HG03135 (cell line): Measurements from ENCODE around the gene AP3B2.
"Not testable (repeated sequence)": the region's sequence is repeated elsewhere in the genome, so short reads cannot be mapped to it uniquely, and the experiment has no call there.

Source experiments
- ATAC-seq: cut with Tn5 transposase; IDR thresholded peaks from one replicate; pipeline ENCODE4 v1.9.1; 2021; ENCODE audit warnings: mild to moderate bottlenecking, moderate library complexity; ENCODE audit not compliant: unreplicated experiment

AP3B2 gene, protein sequence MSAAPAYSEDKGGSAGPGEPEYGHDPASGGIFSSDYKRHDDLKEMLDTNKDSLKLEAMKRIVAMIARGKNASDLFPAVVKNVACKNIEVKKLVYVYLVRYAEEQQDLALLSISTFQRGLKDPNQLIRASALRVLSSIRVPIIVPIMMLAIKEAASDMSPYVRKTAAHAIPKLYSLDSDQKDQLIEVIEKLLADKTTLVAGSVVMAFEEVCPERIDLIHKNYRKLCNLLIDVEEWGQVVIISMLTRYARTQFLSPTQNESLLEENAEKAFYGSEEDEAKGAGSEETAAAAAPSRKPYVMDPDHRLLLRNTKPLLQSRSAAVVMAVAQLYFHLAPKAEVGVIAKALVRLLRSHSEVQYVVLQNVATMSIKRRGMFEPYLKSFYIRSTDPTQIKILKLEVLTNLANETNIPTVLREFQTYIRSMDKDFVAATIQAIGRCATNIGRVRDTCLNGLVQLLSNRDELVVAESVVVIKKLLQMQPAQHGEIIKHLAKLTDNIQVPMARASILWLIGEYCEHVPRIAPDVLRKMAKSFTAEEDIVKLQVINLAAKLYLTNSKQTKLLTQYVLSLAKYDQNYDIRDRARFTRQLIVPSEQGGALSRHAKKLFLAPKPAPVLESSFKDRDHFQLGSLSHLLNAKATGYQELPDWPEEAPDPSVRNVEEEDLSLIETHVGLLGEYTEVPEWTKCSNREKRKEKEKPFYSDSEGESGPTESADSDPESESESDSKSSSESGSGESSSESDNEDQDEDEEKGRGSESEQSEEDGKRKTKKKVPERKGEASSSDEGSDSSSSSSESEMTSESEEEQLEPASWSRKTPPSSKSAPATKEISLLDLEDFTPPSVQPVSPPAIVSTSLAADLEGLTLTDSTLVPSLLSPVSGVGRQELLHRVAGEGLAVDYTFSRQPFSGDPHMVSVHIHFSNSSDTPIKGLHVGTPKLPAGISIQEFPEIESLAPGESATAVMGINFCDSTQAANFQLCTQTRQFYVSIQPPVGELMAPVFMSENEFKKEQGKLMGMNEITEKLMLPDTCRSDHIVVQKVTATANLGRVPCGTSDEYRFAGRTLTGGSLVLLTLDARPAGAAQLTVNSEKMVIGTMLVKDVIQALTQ

DNA sequence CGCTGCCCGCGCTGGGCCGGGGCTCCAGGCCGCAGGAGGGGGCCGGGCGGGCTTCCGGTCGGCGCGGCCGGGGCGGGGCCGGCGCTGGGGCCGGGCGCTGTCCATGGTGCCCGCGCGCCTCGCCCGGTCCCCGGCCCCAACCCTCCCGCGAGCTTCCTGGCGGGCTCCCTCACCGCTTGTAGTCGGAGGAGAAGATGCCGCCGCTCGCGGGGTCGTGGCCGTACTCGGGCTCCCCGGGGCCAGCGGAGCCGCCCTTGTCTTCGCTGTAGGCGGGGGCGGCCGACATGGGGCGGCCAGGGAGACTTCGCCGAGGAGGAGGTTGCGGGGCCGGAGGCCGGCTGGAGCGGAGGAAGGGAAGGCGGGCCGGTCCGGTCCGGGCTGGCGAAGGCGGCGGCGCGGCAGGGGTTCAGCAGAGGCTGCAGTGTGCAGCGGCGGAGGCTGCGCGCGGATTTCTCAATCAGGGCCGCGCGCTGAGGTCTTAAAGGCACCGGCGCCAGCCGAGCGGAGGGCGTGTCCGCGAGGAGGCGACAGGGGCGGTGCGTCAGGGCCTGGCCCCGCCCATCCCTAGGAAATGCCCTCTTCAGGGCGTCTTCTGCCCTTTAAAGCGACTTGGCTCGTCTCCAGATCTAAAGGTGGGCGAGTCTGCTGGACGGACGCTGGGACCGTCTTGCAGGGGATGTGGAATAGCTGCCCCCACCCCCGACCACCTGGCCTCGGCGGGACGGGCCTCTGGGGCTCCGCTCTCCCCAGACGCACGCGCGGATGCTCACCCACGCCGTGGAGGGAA lies at the start of gene AP3B2:
Gene AP3B2, minus strand, starts transcription at position 455 of the 787 bp plus-strand sequence. Its CDS starts 169 bp downstream, at position 286.
- ATAC-seq, result peak; percentile 92

DNA sequence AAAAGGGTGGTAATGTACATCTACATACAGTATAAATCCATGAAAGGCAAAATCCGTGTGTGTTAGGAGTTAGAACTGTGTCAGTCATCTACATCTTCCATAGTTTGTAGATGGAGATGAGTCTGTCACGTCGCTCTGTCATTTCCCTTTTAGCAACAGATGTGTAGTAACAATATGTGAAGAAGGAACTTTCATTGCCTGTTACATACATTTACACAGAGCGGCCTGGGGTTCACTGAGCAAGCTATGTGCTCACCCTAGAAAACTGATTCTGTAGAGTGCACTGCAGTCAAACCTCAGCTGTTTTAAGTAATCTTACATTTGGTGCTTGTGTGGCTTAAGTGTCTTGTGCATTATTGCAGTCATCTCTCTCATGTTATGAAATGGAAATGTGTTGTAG lies 41.6 kb upstream of the AP3B2 start:
- no peak for ATAC-seq

DNA sequence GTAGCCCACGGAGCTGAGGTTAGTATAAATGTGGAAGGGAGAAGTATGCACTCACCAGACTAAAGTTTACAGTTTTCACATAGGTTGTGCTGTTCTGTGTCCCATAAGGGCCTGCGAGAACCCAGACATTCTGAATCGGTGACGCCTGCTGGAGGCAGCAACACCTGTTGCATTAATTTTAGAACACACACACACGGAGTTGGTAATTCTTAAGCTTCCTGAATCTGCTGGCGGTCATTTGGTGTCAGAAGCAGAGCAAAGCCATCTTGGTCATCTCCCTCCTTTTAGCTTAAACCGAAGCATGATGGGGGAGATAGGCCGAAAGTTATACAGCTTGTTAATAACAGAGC lies 41.1 kb upstream of the AP3B2 start:
- peak; percentile 18 for ATAC-seq

DNA sequence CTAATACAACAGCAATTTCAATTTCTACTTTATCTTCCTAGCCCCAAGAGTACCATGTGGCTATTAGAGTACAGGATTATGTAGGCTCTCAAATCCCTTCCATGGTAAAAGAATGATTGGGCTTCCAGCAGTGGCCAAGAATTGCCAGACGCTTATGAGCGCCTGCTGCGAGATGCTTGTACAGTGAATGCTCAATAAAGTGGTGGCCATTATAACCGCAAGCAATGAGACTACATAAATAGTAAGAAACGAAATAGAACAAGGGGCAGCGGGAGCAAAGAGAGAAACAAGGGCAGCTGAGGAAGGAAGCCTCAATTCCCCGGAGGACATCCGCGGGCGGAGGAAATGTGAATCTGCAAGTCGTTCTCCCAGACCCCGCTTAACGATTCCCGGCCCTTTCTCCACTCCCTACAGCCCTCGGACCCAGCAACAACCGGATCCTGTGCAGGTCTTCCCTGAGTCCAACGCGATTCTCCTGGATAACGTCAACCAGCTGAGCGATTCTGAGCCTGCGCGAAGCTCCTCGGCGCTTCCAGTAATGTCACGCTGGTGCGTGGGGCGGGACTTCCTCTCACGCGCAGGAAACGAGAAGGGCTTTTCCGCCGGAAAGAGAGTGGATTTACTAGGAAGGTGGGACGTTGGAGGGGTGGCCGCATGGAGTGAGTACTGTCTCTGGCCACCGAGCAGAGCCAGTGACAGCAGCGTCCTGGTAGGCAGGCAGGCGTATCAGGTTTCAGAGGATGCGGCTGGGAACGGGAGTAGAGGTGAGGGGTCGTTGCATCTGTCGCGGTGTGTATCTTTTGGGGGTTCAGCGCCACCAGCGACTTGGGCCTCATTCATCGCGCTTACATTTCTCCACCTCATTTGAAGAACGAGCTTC lies 40.5 kb upstream of the AP3B2 start:
- ATAC-seq, result peak; percentile 87

DNA sequence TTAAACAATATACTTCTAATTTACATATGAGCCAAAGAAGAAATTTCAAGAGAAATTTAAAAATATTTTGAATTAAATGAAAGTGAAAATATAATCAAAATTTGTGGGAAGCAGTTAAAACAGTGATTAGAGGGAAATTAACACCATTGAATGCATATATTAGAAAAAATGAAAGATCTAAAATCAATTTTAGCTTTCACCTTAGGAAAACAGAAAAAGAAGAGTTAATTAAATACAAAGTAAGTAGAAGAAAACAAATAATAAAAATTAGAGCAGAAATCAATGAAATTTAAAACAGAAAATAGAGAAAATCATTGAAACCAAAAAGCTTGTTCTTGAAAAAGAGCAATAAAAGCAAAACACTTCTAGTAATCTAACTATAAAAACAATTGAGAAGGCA lies 38.6 kb upstream of the AP3B2 start:
- ATAC-seq, result no peak

DNA sequence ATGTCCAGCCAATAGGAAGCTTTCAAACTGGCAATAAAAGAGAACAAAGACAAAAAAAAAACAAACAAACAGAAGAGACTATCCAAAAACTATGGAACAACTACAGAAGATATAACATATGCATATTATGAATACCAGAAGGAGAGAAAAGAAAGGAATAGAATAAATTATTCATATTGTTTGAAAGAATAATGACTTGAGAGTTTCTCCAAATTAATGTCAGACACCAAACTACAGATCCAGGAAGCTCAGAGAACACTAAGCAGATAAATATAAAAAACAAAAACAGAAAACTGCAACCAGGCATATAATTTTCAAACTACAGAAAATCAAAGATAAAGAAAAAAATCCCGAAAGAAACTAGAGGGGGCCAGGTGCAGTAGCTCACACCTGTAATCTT lies 34.1 kb upstream of the AP3B2 start:
- ATAC-seq, result no peak

DNA sequence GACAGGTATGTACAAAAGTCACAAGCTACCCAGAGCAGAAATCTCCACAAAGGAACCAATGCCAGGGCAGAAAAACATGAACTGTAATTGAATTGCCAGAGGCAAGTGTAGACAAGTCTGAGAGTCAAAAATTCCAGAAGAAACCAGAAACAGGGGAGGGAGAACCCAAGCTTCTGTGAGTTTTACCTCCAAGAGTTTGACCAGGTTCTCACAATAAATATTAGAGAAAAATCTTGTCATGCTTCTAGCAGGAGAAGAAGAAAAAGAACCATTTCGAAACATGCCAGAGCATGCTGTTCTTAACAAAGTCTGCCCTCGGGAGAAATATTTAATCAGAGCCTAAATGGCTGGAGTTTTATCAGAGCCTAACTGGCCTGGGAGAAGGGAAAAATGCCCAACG lies 32.5 kb upstream of the AP3B2 start:
- no peak for ATAC-seq

DNA sequence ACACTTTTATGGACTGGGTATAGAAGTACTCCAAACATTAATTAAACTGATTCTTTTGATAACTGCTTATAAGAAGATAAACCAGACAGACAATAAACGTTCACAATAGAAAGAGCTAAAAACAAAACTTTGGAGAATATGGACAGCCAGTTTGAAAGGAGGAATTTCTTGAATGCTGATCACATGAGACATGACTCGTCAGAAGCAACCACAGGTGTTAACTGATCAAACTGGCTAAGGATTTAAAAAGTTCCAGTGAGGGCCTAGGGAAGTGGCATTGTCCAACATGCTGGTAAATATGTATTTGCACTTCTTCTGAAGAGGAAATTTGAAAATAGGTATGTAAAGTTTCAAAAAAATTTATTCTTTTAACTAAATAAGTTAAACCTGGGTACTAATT lies 29.4 kb upstream of the AP3B2 start:
- no peak for ATAC-seq

DNA sequence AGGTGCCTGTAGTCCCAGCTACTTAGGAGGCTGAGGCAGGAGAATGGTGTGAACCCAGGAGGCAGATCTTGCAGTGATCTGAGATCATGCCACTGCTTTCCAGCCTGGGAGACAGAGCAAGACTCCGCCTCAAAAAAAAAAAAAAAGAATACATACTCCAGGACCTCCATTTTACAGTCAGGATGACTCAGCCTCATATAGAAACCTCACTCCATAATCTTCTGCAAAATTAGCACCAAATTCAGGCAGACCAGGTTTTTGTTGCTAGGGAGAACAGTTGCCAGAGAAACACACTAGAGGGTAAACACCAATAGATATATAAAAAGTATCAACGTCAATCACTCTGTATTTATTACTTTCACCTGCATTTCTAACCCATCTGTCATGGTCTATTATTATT lies 28.3 kb upstream of the AP3B2 start:
- no peak for ATAC-seq

DNA sequence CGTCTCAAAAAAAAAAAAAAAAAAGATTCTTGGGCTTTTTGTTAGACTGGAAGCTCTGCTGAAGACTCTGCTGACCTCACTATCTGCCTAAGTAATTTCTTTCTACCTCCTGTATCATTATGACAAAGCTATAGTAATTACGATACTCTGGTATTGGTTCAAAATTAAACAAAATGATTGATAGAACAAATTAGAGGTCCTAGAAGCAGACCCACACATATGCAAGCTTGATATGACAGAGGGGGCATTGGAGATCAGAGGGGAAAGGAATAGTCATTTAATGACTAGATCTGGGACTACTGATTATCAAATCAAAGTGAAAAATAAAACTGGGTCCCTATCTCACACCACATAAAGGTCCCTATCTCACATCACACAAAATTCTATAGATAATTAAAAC lies 21.9 kb upstream of the AP3B2 start:
- no peak for ATAC-seq

DNA sequence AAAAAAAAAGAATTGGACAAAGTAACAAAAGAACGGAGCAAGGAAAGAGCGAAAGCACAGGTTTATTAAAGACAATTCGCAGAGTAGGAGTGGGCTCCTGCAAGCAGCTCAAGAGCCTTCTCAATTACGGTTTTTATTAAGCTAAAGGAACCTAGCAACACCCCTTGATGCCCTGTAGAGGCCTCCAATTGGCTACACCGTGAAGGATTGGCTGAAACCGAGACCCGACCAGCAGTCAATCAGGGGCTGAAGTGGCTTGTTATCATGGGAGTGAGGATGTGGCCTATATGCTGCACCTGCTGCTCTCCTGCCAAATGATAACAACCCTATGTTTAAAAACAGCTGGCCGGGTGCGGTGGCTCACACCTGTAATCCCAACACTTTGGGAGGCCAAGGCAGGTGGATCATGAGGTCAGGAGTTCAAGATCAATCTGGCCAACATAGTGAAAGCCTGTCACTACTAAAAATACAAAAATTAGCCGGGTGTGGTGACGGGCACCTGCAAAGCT lies 20.4 kb upstream of the AP3B2 start:
- ATAC-seq, result no peak

DNA sequence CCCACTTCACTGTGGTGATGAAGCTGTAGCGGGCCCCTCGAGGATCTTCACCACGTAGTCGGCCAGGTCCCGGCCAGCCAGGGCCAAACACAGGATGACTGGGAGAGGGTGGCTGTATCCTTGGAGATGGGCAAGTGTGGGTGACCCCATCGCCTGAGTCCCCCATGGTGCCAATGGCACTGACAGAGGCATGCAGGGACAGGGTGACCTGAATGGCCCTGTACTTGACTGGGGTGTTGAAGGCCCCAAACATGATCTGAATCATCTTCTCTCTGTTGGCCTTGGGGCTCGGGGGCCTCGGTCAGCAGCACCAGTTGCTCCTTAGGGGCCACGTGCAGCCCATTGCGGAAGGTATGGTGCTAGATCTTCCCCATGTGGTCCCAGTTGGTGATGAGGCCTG lies 17.1 kb upstream of the AP3B2 start:
- ATAC-seq, result no peak

DNA sequence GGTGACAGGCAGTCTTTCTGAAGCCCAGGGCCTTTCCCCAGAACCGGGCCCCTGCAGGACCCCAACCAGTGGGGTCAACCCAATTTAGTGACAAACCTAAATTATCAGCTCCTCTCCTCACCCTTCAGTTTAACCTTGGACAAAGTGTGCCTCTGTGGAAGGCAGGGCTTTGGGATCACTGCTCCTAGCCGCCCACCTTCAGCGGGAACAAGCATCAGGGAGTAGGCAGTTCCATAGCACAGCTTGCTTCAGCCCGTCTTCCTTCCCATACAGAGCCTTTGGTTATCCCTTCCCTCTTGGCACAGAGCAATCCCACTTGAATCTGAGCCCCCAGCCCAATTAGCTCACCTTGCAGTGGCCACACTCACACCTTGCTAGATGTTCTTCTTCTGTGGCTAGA lies 5.3 kb upstream of the AP3B2 start:
- ATAC-seq, result no peak

DNA sequence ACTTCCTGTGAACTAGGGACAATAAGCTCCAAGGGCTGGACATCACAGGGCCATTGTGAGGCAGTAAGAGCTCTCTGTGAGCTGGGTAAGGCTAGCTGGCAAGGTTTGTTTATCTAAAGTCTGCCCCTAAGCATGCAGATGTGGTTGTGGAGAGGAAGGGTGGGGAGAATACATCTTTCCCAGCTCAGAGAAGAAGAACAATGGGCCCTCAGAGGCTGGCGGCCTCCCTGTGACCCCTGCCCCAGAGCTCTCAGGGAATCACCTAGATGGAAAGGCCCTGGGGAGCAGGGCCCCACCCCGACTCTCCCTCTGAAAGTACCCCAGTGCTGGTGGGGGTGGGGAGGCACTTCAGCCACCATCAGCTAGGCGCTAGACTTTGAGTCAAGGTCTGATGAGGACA lies 4.3 kb upstream of the AP3B2 start:
- no peak for ATAC-seq

DNA sequence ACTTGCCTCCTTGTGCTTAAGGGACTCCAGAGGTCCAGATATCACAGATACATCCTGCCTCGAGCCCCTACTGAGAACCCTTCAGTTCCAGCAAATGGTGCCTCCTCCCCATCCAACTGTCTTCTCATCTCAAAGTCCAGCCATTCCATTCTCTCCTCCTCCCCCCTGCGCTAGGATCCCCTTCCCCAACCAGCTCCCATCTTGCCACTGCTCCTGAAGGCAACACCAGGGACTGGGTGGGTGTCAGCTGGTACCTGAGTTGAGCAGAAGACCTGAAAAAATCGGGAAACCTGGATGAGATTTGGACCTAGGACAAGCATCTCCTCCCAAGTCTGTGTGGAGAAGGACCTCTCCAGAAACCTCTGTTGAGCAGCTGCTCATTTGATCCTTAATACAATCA lies 2.4 kb upstream of the AP3B2 start:
- no peak for ATAC-seq

DNA sequence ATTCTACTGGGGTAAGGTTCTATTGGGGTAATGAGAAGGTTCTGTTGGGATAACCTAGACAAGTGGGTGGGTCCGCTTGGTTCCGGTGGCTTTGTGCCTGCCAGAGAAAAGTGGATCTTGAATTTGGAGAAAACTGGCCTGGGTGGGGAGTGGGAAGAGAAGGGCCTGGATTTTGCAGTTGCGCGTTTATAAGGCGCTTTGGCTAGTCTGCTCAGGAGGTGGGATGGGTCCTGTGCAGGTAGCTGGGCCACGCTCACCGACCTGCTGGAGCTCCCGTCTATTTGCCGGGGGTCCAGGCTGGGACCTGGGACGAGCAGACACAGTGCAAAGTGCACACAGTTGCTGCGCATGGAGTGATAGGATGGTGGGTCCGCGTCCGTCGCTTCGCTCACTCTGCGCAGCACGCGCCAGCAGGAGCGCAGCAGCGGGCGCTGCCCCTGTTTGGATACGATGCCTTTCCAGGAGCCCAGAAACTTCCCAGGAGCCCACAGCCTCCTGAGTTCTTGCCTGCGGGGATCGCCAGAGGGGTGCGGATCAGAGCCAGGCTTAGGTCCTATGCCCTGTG lies 1.3 kb upstream of the AP3B2 start:
- ATAC-seq, result no peak

DNA sequence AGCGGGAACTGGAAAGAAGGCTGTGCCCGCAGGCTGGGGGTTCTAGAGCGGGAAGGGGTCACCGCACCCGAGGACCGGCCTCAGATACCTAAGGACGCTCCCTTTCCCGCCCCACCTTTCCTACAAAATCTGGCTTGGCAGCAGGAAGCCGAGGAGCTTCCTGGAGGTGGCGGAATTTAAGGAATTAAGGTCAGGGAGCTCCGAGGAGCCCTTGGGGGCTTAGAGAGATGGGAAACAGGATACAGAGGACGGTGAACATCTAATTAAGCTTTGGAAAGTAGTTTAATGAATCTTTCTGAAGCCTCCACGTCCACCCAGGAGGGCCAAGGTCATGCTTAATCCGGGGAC lies 507 bp upstream of the AP3B2 start:
- no peak for ATAC-seq

DNA sequence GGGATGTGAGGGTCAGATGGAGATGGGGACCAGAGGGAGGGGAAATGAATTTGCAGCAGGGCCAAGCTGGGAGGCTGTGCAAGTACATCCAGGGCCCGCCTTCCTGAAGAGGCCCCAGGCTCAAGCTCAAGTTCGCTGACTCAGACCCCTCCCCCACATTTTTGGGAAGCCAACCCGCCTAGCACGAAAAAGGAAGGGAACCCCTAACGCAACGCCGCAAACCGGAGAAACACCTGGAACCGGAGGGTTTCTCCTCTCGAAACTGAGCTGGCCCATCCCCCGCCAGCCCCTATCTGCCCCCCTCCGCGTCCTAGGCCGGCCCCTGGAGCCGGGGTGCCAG lies 624 bp downstream of the AP3B2 start:
- no peak for ATAC-seq

DNA sequence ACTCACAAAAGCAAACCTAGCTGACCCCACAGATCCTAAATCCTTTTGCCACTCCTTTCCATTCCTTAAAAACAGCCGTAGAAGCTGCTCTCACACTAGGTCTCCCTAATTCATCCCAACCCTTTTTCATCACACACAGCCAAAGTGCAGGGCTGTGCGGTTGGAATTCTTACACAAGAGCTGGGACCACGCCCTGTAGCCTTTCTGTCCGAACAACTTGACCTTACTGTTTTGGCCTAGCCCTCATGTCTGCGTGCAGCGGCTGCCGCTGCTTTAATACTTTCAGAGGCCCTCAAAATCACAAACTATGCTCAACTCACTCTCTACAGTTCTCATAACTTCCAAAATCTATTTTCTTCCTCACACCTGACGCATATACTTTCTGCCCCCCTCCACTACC lies 3.8 kb downstream of the AP3B2 start:
- ATAC-seq, result not testable (repeated sequence)

DNA sequence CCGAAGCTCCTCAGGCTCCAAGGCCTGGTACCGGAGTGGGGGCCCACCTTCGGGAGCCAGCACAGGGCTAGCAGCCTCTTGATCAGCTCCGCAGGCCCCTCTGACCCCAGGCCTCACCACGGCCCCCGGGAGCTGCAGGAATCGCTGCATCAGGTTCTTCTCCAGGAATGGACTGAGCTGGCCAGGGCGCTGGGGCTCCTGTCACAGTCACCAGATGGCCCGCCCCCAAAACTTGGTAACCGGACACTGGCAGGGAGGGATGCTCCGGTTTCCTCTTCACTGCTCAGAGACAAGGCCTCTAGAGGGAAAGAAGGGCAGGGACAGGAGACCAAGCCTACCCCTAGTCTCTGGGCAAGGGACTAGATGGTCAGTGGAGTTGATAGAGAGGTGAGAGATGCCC lies 9.9 kb downstream of the AP3B2 start:
- ATAC-seq, result no peak
